MM.1S (cell line): ENCODE results near the gene RIPK4.
"Not testable (repeated sequence)": the region's sequence is repeated elsewhere in the genome, so short reads cannot be mapped to it uniquely, and the experiment has no call there.

Source experiments
- DNase-seq: peaks from one replicate; pipeline ENCODE4 v3.0.0-alpha.2; 2015
- H2AFZ ChIP-seq: fragments of 300-600 bp; sonication (generic); 2 replicates; pipeline ENCODE4 v1.6.0; 2016; ENCODE audit warnings: antibody characterized with exemption, low read length
- H3F3A ChIP-seq: fragments of 300-600 bp; sonication (generic); 2 replicates; pipeline ENCODE4 v1.6.1; 2016; ENCODE audit warnings: mild to moderate bottlenecking, antibody characterized with exemption, low read length, moderate library complexity, mixed read lengths; ENCODE audit not compliant: insufficient read depth
- H3K27ac ChIP-seq: fragments of 300-600 bp; sonication (generic); 2 replicates; pipeline ENCODE4 v1.5.1; 2016; ENCODE audit warnings: mild to moderate bottlenecking, low read length
- H3K27me3 ChIP-seq: fragments of 300-600 bp; sonication (generic); replicated peaks from 2 replicates; pipeline ENCODE4 v1.6.0; 2016; ENCODE audit warnings: low read length; ENCODE audit not compliant: insufficient read depth
- H3K36me3 ChIP-seq: fragments of 300-600 bp; sonication (generic); replicated peaks from 2 replicates; pipeline ENCODE4 v1.6.1; 2016; ENCODE audit warnings: mild to moderate bottlenecking, low read length, mixed read lengths; ENCODE audit not compliant: insufficient read depth
- H3K4me1 ChIP-seq: fragments of 300-600 bp; sonication (generic); 2 replicates; pipeline ENCODE4 v1.6.1; 2016; ENCODE audit warnings: low read length, mixed read lengths
- H3K4me2 ChIP-seq: fragments of 300-600 bp; sonication (generic); 2 replicates; pipeline ENCODE4 v1.6.0; 2016; ENCODE audit warnings: low read depth, low read length
- H3K4me3 ChIP-seq: fragments of 300-600 bp; sonication (generic); 2 replicates; pipeline ENCODE4 v1.5.1; 2016; ENCODE audit warnings: low read length, mixed read lengths
- H3K79me2 ChIP-seq: fragments of 300-600 bp; sonication (generic); 2 replicates; pipeline ENCODE4 v1.6.1; 2016; ENCODE audit warnings: mixed run types, low read length, mixed read lengths
- H3K9ac ChIP-seq: fragments of 300-600 bp; sonication (generic); 2 replicates; pipeline ENCODE4 v1.6.1; 2016; ENCODE audit warnings: low read length, mixed read lengths
- H3K9me2 ChIP-seq: fragments of 300-600 bp; sonication (generic); replicated peaks from 2 replicates; pipeline ENCODE4 v1.6.1; 2016; ENCODE audit warnings: mild to moderate bottlenecking, low read length, mixed read lengths; ENCODE audit not compliant: insufficient read depth
- H3K9me3 ChIP-seq: fragments of 300-600 bp; sonication (generic); replicated peaks from 2 replicates; pipeline ENCODE4 v1.6.1; 2016; ENCODE audit warnings: mild to moderate bottlenecking, low read length, mixed read lengths; ENCODE audit not compliant: insufficient read depth
- H4K20me1 ChIP-seq: fragments of 300-600 bp; sonication (generic); 2 replicates; pipeline ENCODE4 v1.6.1; 2016; ENCODE audit warnings: mild to moderate bottlenecking, low read length, moderate library complexity, mixed read lengths; ENCODE audit not compliant: insufficient read depth
- EZH2 ChIP-seq: fragments of 300-600 bp; sonication (generic); optimal IDR thresholded peaks from 2 replicates; pipeline ENCODE3; 2017; ENCODE audit warnings: low read depth, mild to moderate bottlenecking, antibody characterized with exemption, low read length, mixed read lengths
- EZH2phosphoT487 ChIP-seq: fragments of 300-600 bp; sonication (generic); IDR thresholded peaks from 2 replicates; pipeline ENCODE4 v1.6.1; 2018; ENCODE audit warnings: antibody characterized with exemption, low read length
- TF ChIP-seq, protein P1 (sequence below): fragments of 300-600 bp; sonication (generic); IDR thresholded peaks from 2 replicates; pipeline ENCODE4 v1.5.1; 2016; ENCODE audit warnings: antibody characterized with exemption, low read length, mixed read lengths

Gene RIPK4

DNA sequence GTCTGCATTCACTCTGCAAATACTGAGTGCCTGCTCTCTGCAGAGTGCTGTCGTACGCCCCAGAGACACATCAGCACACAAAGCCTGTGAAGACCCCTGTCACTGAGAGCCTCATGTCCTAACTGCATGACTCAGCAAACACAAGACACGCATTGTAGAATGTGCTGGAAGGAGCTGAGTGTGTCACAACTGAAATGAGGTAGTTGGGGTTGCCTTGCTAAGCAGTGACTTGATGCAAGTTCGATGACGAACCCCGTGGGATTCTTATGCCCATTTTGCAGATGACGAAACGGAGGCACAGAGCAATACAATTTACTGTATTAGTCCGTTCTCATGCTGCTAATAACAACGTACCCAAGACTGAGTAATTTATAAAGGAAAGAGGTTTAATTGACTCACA is 65.1 kb downstream of the RIPK4 start:
- no peak overlapping the region for H3K9ac ChIP-seq
- no peak for DNase-seq
- no peaks in the 10 kb centered on the region for H3K4me1 ChIP-seq
- no peaks in the 10 kb centered on the region for H3K9me2 ChIP-seq
- H3F3A ChIP-seq: no peaks in the 10 kb centered on the region
- no peak for TF ChIP-seq EZH2phosphoT487
- TF ChIP-seq EZH2: no peak
- TF ChIP-seq, protein P1, sequence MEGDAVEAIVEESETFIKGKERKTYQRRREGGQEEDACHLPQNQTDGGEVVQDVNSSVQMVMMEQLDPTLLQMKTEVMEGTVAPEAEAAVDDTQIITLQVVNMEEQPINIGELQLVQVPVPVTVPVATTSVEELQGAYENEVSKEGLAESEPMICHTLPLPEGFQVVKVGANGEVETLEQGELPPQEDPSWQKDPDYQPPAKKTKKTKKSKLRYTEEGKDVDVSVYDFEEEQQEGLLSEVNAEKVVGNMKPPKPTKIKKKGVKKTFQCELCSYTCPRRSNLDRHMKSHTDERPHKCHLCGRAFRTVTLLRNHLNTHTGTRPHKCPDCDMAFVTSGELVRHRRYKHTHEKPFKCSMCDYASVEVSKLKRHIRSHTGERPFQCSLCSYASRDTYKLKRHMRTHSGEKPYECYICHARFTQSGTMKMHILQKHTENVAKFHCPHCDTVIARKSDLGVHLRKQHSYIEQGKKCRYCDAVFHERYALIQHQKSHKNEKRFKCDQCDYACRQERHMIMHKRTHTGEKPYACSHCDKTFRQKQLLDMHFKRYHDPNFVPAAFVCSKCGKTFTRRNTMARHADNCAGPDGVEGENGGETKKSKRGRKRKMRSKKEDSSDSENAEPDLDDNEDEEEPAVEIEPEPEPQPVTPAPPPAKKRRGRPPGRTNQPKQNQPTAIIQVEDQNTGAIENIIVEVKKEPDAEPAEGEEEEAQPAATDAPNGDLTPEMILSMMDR: no peak
- no peaks in the 10 kb centered on the region for H3K36me3 ChIP-seq
- H3K27me3 ChIP-seq: peaks cover 71% of the 10 kb centered on the region
- H3K27ac ChIP-seq: no peak overlapping the region
- no peak overlapping the region for H2AFZ ChIP-seq
- H3K4me3 ChIP-seq: no peak overlapping the region
- H3K4me2 ChIP-seq: no peak overlapping the region
- no peaks in the 10 kb centered on the region for H3K79me2 ChIP-seq
- H4K20me1 ChIP-seq: no peaks in the 10 kb centered on the region
- no peaks in the 10 kb centered on the region for H3K9me3 ChIP-seq

DNA sequence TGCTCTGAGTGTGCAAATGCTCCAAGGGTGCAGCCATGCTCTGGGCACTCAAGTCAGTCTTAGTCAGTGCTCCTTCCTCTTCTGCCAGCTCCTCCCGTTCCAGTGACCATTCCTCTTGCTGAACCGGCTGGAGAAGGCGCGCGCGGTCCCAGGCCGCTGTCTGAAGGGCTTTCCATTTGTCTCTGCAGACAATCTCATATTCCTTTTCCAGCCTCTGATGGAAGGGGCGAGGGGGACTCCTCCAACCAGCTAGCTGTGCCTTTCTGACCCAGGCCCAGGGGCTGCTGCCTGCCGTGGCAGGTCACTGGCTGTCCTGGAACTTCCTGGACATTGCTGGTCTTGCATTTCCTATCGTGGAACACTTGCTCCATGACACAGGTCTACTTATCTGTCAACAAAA is 67.5 kb downstream of the RIPK4 start:
- Histone ChIP-seq H3K4me2 (no peak overlapping the region), H2AFZ (no peak overlapping the region), H3K9ac (no peak overlapping the region), H3K9me3 (no peaks in the 10 kb centered on the region), H3F3A (no peaks in the 10 kb centered on the region), H3K79me2 (no peaks in the 10 kb centered on the region), H3K36me3 (no peaks in the 10 kb centered on the region), H3K27ac (no peak overlapping the region), H4K20me1 (no peaks in the 10 kb centered on the region), H3K27me3 (peaks cover 86% of the 10 kb centered on the region), H3K4me3 (no peak overlapping the region), H3K4me1 (no peaks in the 10 kb centered on the region), H3K9me2 (no peaks in the 10 kb centered on the region)
- no peak for DNase-seq
- TF ChIP-seq EZH2 (no peak), EZH2phosphoT487 (no peak)
- TF ChIP-seq, protein P1: no peak

DNA sequence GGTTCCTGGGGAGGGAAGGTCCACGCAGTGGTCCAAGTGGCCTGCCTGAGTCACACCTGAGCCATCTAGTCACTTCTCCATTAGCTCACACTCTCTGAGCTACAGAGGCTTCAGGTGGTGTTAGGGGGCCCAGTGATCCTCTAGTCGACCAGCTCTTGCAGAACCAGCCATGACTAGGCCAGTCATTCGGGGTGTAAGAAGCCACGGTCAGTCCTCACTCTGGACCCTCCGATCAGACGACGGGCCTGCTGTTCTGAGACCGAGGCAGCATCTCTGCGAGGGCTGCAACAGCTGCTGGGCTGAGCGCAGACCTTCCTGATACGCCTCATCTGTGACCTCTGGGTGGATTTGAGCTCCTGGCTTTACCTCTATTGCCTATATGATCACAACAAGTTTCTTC is 68.8 kb downstream of the RIPK4 start:
- no peaks in the 10 kb centered on the region for H3K9me2 ChIP-seq
- H3K4me3 ChIP-seq: no peak overlapping the region
- no peaks in the 10 kb centered on the region for H3K79me2 ChIP-seq
- H3K4me2 ChIP-seq: no peak overlapping the region
- no peak overlapping the region for H2AFZ ChIP-seq
- no peaks in the 10 kb centered on the region for H3F3A ChIP-seq
- no peaks in the 10 kb centered on the region for H3K4me1 ChIP-seq
- H3K27ac ChIP-seq: no peak overlapping the region
- no peaks in the 10 kb centered on the region for H3K9me3 ChIP-seq
- no peak for TF ChIP-seq EZH2
- no peak for TF ChIP-seq EZH2phosphoT487
- no peak overlapping the region for H3K9ac ChIP-seq
- no peaks in the 10 kb centered on the region for H4K20me1 ChIP-seq
- H3K36me3 ChIP-seq: no peaks in the 10 kb centered on the region
- DNase-seq: no peak
- peaks cover 92% of the 10 kb centered on the region for H3K27me3 ChIP-seq

DNA sequence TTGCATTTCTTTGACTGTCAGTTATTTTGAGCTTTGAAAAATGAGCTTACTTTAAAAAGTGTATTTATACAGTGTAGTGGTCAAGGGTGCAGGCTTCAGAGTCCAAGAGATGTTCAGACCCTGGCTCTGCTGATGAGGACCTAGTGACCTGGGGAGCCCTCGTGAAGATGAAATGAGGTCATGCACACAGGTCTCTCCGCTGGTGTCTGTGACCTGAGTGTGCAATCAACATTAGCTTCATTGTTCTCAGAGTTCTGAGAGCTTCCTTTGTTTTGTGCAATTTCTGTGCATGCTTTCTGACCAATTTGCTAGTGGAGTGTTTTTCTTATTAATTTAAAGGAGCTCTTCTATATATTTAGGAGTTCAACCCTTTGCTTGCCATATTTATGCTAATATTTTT is 71.3 kb downstream of the RIPK4 start:
- Histone ChIP-seq H3K27me3 (peaks cover 92% of the 10 kb centered on the region), H3K79me2 (no peaks in the 10 kb centered on the region), H3K4me2 (no peak overlapping the region), H3K27ac (no peak overlapping the region), H3K9ac (no peak overlapping the region), H3K4me1 (no peaks in the 10 kb centered on the region), H3K9me3 (no peaks in the 10 kb centered on the region), H3K4me3 (no peak overlapping the region), H3K9me2 (no peaks in the 10 kb centered on the region), H3K36me3 (no peaks in the 10 kb centered on the region), H4K20me1 (no peaks in the 10 kb centered on the region), H3F3A (no peaks in the 10 kb centered on the region), H2AFZ (no peak overlapping the region)
- no peak for DNase-seq
- TF ChIP-seq, protein P1: no peak
- TF ChIP-seq EZH2phosphoT487: no peak
- no peak for TF ChIP-seq EZH2

DNA sequence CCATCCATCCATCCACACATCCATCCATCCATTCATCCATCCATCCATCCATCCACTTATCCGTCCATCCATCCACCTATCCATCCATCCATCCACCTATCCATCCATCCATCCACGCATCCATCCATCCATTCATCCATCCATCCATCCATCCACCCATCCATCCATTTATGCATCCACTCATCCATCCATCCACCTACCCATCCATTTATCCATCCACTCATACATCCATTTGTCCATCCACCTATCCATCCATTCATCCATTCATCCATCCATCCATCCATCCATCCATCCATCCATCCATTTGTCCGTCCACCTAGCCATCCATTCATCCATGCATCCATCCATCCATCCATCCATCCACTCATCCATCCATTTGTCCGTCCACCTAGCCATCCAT is 72.8 kb downstream of the RIPK4 start:
- H3K9me3 ChIP-seq, H3K36me3 ChIP-seq, H3F3A ChIP-seq, H3K79me2 ChIP-seq, H3K9ac ChIP-seq, H3K9me2 ChIP-seq, H3K27ac ChIP-seq, H3K4me1 ChIP-seq, H3K4me3 ChIP-seq, H3K4me2 ChIP-seq, H4K20me1 ChIP-seq, DNase-seq, H2AFZ ChIP-seq: not testable (repeated sequence)
- H3K27me3 ChIP-seq: peaks cover 89% of the 10 kb centered on the region
